ENCODE results near the gene PSME4. TPM values are rescaled to one million over a fixed set of nuclear protein-coding genes. Genes with fewer than 3 reads are reported as not detected.
A peak's percentile ranks its signal among the peaks of the same experiment; 100 is the strongest.

PSME4 gene
- total and polyA plus RNA-seq, 2 of the 13 experiments (the other 11 are each of a cell fraction or from before 2014, with no cell fraction given): 52.1 to 77.8 TPM

GRCh38 chr2:53970724-53971602 lies at the start of gene PSME4 (continued):
- peak; percentile 26; the same call in 1 of the 2 replicates for TF ChIP-seq ZHX2 (IDR thresholded peaks at IDR 0.05; ENCODE audit: low read depth)
- TF ChIP-seq ZHX2 (CRISPR knock-in tag; IDR thresholded peaks at IDR 0.05; ENCODE audit: borderline replicate concordance): peak; percentile 96
- peak; percentile 92 for TF ChIP-seq ZNF543 (CRISPR knock-in tag; IDR thresholded peaks at IDR 0.05)
- no peak for TF ChIP-seq NPAS2 (CRISPR knock-in tag; IDR thresholded peaks at IDR 0.05; ENCODE audit: borderline replicate concordance)
- peak; percentile 67; the same call in 1 of the 2 replicates for TF ChIP-seq ZBTB1 (CRISPR knock-in tag; IDR thresholded peaks at IDR 0.05; ENCODE audit: borderline replicate concordance)
- TF ChIP-seq ZBTB38 (CRISPR knock-in tag; IDR thresholded peaks at IDR 0.05): peak; percentile 75; the same call in 1 of the 2 replicates
- TF ChIP-seq ZNF615 (CRISPR knock-in tag; IDR thresholded peaks at IDR 0.05; ENCODE audit: borderline replicate concordance): peak; percentile 90; the same call in 1 of the 2 replicates
- peak; percentile 83; the same call in 1 of the 2 replicates for TF ChIP-seq ZNF225 (CRISPR knock-in tag; IDR thresholded peaks at IDR 0.05)
- TF ChIP-seq ATAD3A (CRISPR knock-in tag; IDR thresholded peaks at IDR 0.05): no peak
- TF ChIP-seq SRSF9 (IDR thresholded peaks at IDR 0.05; ENCODE audit: borderline replicate concordance, insufficient read depth, low read depth, low read length, poor library complexity, severe bottlenecking): no peak
- 0 out of 2 replicates have a peak, but pooled peaks have one; percentile 14 for TF ChIP-seq CTCF (CRISPR knock-in tag; IDR thresholded peaks at IDR 0.05)
- no peak for TF ChIP-seq STAT6 (CRISPR knock-in tag; IDR thresholded peaks at IDR 0.05; ENCODE audit: borderline replicate concordance)
- TF ChIP-seq NR1H2 (CRISPR knock-in tag; IDR thresholded peaks at IDR 0.05; ENCODE audit: borderline replicate concordance, low read depth): no peak; the same call in 1 of the 2 replicates
- peak; percentile 97 for TF ChIP-seq ZNF766 (CRISPR knock-in tag; IDR thresholded peaks at IDR 0.05; ENCODE audit: borderline replicate concordance)
- TF ChIP-seq ZMYM3 (CRISPR knock-in tag; IDR thresholded peaks at IDR 0.05): no peak
- peak; percentile 80 for TF ChIP-seq ZNF768 (CRISPR knock-in tag; IDR thresholded peaks at IDR 0.05)
- no peak for TF ChIP-seq ZNF589 (CRISPR knock-in tag; conservative IDR thresholded peaks at IDR 0.05)

Measured in HepG2 (cell line).